ENCODE results near the gene TTC28. TPM values are rescaled to one million over a fixed set of nuclear protein-coding genes. Genes with fewer than 3 reads are reported as not detected.

Gene TTC28
- total and polyA plus RNA-seq, 10 of the 15 experiments (the other 5 are each of a cell fraction or from before 2014, with no cell fraction given), result 0.15 to 8.4 (median 1.4) TPM

GRCh38 chr22:28043266-28043665 lies 636.4 kb downstream of the TTC28 start (continued):
- TF ChIP-seq, protein P1, sequence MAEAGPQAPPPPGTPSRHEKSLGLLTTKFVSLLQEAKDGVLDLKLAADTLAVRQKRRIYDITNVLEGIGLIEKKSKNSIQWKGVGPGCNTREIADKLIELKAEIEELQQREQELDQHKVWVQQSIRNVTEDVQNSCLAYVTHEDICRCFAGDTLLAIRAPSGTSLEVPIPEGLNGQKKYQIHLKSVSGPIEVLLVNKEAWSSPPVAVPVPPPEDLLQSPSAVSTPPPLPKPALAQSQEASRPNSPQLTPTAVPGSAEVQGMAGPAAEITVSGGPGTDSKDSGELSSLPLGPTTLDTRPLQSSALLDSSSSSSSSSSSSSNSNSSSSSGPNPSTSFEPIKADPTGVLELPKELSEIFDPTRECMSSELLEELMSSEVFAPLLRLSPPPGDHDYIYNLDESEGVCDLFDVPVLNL (IDR thresholded peaks at IDR 0.05; ENCODE audit: low read depth, low read length), result no peak
- no peak for TF ChIP-seq MXI1 (IDR thresholded peaks at IDR 0.05; ENCODE audit: low read depth, low read length)
- no peak for TF ChIP-seq DPF2 (IDR thresholded peaks at IDR 0.05)
- no peak for TF ChIP-seq RAD21 (IDR thresholded peaks at IDR 0.05; ENCODE audit: insufficient read depth, low read depth, low read length)
- no peak for TF ChIP-seq MYB (IDR thresholded peaks at IDR 0.05; ENCODE audit: borderline replicate concordance, low read depth, low read length)
- TF ChIP-seq MTA3 (IDR thresholded peaks at IDR 0.05; ENCODE audit: borderline replicate concordance, low read length), result no peak
- TF ChIP-seq ELK1 (IDR thresholded peaks at IDR 0.05; ENCODE audit: low read depth, low read length), result no peak
- TF ChIP-seq IRF3 (IDR thresholded peaks at IDR 0.05), result no peak
- TF ChIP-seq RELB (IDR thresholded peaks at IDR 0.05; ENCODE audit: low read depth), result no peak
- no peak for TF ChIP-seq ZBED1 (IDR thresholded peaks at IDR 0.05; ENCODE audit: borderline replicate concordance)
- TF ChIP-seq KAT2A (conservative IDR thresholded peaks at IDR 0.05; ENCODE audit: control insufficient read depth, low read depth, low read length), result no peak
- no peak for TF ChIP-seq TCF3 (IDR thresholded peaks at IDR 0.05; ENCODE audit: borderline replicate concordance, insufficient read depth, low read depth, low read length)

Measured in GM12878 (cell line).